Natural killer cell (primary cell): ENCODE data around the gene FRMD4A. TPM values are rescaled to one million over a fixed set of nuclear protein-coding genes. Genes with fewer than 3 reads are reported as not detected.

Experiments
- ATAC-seq, 3 donors: fragments of 150-1000 bp in 2 of 3; fragments of 200-7000 bp in 1 of 3; cut with Tn5 transposase; 1 replicate in 1 of 3; 2 replicates in 2 of 3; pipeline ENCODE4 v1.10.0; 2021; ENCODE audit warnings: mild to moderate bottlenecking in 2 of 3, moderate library complexity in 2 of 3
- DNase-seq, 2 donors: peaks; one replicate each; pipeline versions ENCODE4 v3.0.0 to v3.0.0-alpha.2; 2013 to 2021; ENCODE audit warnings: mixed read lengths in 1 of 2
- H3K27ac ChIP-seq: one replicate; pipeline ENCODE4 v1.5.1; 2013; ENCODE audit warnings: mild to moderate bottlenecking, low read length
- H3K27me3 ChIP-seq: one replicate; pipeline ENCODE4 v1.6.1; 2013; ENCODE audit warnings: low read length; ENCODE audit not compliant: control insufficient read depth, insufficient read depth
- H3K36me3 ChIP-seq: one replicate; pipeline ENCODE4 v1.6.1; 2013; ENCODE audit warnings: low read length; ENCODE audit not compliant: control insufficient read depth, insufficient read depth
- H3K4me1 ChIP-seq: one replicate; pipeline ENCODE4 v1.6.1; 2013; ENCODE audit warnings: low read length; ENCODE audit not compliant: control insufficient read depth, insufficient read depth
- H3K4me3 ChIP-seq: one replicate; pipeline ENCODE4 v1.5.1; 2013; ENCODE audit warnings: low read length
- H3K9me3 ChIP-seq: one replicate; pipeline ENCODE4 v1.6.1; 2013; ENCODE audit warnings: low read length; ENCODE audit not compliant: control insufficient read depth, insufficient read depth
- H3K27ac Mint-ChIP-seq, 2 donors: one replicate each; pipeline ENCODE4 v1.8.0; 2022; ENCODE audit warnings: mild to moderate bottlenecking in 2 of 2, mixed read lengths in 2 of 2, moderate library complexity in 1 of 2
- H3K27me3 Mint-ChIP-seq, 2 donors: one replicate each; pipeline ENCODE4 v1.8.0; 2022; ENCODE audit warnings: low read depth in 2 of 2, mixed read lengths in 2 of 2
- H3K36me3 Mint-ChIP-seq: one replicate; pipeline ENCODE4 v1.8.0; 2022; ENCODE audit warnings: mixed read lengths
- H3K4me1 Mint-ChIP-seq, 2 donors: one replicate each; pipeline ENCODE4 v1.8.0; 2022; ENCODE audit warnings: mixed read lengths in 2 of 2
- H3K4me3 Mint-ChIP-seq: one replicate; pipeline ENCODE4 v1.8.0; 2022; ENCODE audit warnings: mild to moderate bottlenecking, moderate library complexity, mixed read lengths
- H3K9me3 Mint-ChIP-seq, 2 donors: one replicate each; pipeline ENCODE4 v1.8.0; 2022; ENCODE audit warnings: mixed read lengths in 2 of 2
- CTCF ChIP-seq: fragments of 200-600 bp; IDR thresholded peaks from one replicate; pipeline ENCODE4 v1.8.0; 2022; ENCODE audit warnings: antibody characterized with exemption
- WGBS: methylation state at CpG from one replicate; pipeline ENCODE4 v1.1.7; 2013; ENCODE audit warnings: missing lambda C conversion rate; ENCODE audit not compliant: insufficient coverage; 5-methylcytosine and 5-hydroxymethylcytosine counted together
- intact Hi-C: fragments of 100-400 bp; cut with micrococcal nuclease; formaldehyde crosslinking; loops from one replicate; pipeline ENCODE4 v1.14.2; 2022
- total RNA-seq, 4 donors: library from RNA; stranded (reverse); fragments of 120-200 nt in 1 of 4; gene quantifications; one replicate each; pipeline versions ENCODE4 v1.2.3 to v1.2.4, GENCODE V29; 2013 to 2022

Gene FRMD4A
- total RNA-seq, 3 donors from 2014 or later (not counting 1 experiment from before 2014, with no cell fraction given): 0.36 to 0.38 TPM; not detected in 1

- no peaks in the 10 kb centered on the region for H3K36me3 ChIP-seq
- no peak overlapping the region for H3K27ac ChIP-seq
- Mint-ChIP-seq H3K9me3 (no peaks in the 10 kb centered on the region), H3K4me1 (no peaks in the 10 kb centered on the region), H3K27me3 (peaks cover 8 to 14% of the 10 kb centered on the region in 2 donors), H3K4me3 (no peak overlapping the region), H3K27ac (no peak overlapping the region), H3K36me3 (no peaks in the 10 kb centered on the region)
- no peaks in the 10 kb centered on the region for H3K9me3 ChIP-seq
- DNase-seq (no peak), ATAC-seq (no peak)
- H3K4me1 ChIP-seq: no peaks in the 10 kb centered on the region
- H3K4me3 ChIP-seq: no peak overlapping the region
- no peak for TF ChIP-seq CTCF
- intact Hi-C loops: no loop called here
- 76% methylated on average over 1 of the region's 2 CpGs for WGBS
- H3K27me3 ChIP-seq: peaks cover 3% of the 10 kb centered on the region
Observed at GRCh38 chr10:14060320-14061070, 270.2 kb downstream of the FRMD4A start.

- Histone ChIP-seq H3K36me3 (no peaks in the 10 kb centered on the region), H3K4me3 (no peak overlapping the region), H3K4me1 (no peaks in the 10 kb centered on the region), H3K27me3 (no peaks in the 10 kb centered on the region), H3K9me3 (no peaks in the 10 kb centered on the region), H3K27ac (no peak overlapping the region)
- Mint-ChIP-seq H3K4me3 (no peak overlapping the region), H3K27me3 (peaks cover 2 to 8% of the 10 kb centered on the region in 2 donors), H3K36me3 (no peaks in the 10 kb centered on the region), H3K9me3 (peaks cover 0 to 1% of the 10 kb centered on the region in 2 donors), H3K27ac (no peak overlapping the region), H3K4me1 (no peaks in the 10 kb centered on the region)
- TF ChIP-seq CTCF: no peak
- DNase-seq: no peak
- WGBS: 88% methylated on average over 3 of the region's 6 CpGs
- no peak for ATAC-seq
- intact Hi-C loops: no loop called here
Observed at GRCh38 chr10:14056610-14057332, 274.0 kb downstream of the FRMD4A start.

GRCh38 chr10:14052931-14053330, 277.8 kb downstream of the FRMD4A start:
- H3K27ac ChIP-seq: no peak overlapping the region
- Mint-ChIP-seq H3K36me3 (no peaks in the 10 kb centered on the region), H3K9me3 (peaks cover 0 to 2% of the 10 kb centered on the region in 2 donors), H3K27me3 (peaks cover 0 to 2% of the 10 kb centered on the region in 2 donors), H3K4me3 (no peak overlapping the region), H3K4me1 (no peaks in the 10 kb centered on the region), H3K27ac (no peak overlapping the region)
- H3K27me3 ChIP-seq: no peaks in the 10 kb centered on the region
- H3K4me1 ChIP-seq: no peaks in the 10 kb centered on the region
- no peak for ATAC-seq
- 68% methylated on average over 5 of the region's 5 CpGs for WGBS
- TF ChIP-seq CTCF: no peak
- no peaks in the 10 kb centered on the region for H3K36me3 ChIP-seq
- intact Hi-C loops: no loop called here
- DNase-seq: no peak
- no peak overlapping the region for H3K4me3 ChIP-seq
- no peaks in the 10 kb centered on the region for H3K9me3 ChIP-seq
